ENCODE data around the gene AFP.

- no peak for TF ChIP-seq EZH2phosphoT487 (IDR thresholded peaks at IDR 0.05)
- TF ChIP-seq CTCF (IDR thresholded peaks at IDR 0.05), result no peak
Observed at GRCh38 chr4:73442275-73442674, 6.3 kb downstream of the AFP start.
